ENCODE data around the gene TMEM54. TPM values are rescaled to one million over a fixed set of nuclear protein-coding genes. Genes with fewer than 3 reads are reported as not detected.

TMEM54 gene
- total RNA-seq, 2 experiments from 2014 or later, result 3.0 to 3.2 TPM

- ChIA-PET POLR2A (no interaction called here), CTCF (interaction anchor here (1.4 kb wide), 1 partner anchor 22 kb away, joined by 5 read pairs; no protein-coding TSS in a partner anchor)
These were observed 3.1 kb downstream of the TMEM54 start for GRCh38 chr1:32898056-32898455.

DNA sequence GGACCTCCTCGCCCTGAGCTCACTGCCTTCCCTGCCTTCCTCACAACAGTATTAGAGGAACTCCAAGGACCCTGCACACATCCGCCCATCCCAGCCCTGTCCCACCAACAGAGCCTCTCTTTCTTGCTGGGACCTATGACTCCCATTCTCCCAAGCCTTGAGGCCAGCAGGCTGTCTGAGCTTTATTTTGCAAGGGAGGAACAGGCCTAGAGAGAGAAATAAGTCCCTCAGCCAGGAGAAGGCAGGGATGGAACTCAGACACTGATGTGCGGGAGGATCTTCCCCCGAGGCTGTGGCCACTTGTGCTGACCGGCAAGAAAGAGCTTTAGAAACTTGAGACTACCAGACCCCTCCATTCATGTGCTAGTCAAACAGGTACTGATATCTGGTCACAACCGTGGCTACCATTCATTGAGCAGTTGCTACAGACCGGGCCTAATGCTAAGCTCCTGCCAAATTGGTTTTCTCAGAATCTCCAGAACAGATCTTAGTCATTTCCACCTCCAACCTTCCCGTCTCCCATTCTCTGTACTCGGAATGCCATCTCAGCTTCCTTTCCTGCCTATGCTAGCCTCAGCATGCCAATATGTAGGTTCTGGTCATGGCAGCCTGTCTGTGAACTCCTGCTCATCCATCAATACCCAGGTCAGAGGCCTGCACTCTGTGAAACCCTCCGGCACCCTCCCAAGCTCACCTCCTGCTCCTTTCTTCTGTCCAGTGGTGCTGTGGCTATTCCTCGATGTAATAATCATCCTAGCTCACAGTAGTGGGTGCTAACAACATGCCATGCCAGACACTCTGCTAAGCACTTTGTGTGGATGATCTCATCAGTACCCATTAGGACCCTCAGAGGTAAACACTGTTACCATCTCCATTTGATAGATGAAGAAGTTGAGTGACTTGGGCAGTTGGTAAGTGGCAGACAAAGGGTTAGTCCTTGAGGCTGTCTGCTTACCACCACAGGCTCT lies 3.8 kb downstream of the TMEM54 start:
- POLR2A ChIA-PET, result no interaction called here
- CTCF ChIA-PET, result interaction anchor here (0.8 to 1.3 kb wide), 2 partner anchors 21 to 22 kb away, joined by 3 read pairs; no protein-coding TSS in a partner anchor

GRCh38 chr1:32896451-32896850 lies 4.7 kb downstream of the TMEM54 start:
- ChIA-PET POLR2A (no interaction called here), CTCF (interaction anchor here (0.8 to 1.3 kb wide), 2 partner anchors 20 to 21 kb away, joined by 3 read pairs; no protein-coding TSS in a partner anchor)

DNA sequence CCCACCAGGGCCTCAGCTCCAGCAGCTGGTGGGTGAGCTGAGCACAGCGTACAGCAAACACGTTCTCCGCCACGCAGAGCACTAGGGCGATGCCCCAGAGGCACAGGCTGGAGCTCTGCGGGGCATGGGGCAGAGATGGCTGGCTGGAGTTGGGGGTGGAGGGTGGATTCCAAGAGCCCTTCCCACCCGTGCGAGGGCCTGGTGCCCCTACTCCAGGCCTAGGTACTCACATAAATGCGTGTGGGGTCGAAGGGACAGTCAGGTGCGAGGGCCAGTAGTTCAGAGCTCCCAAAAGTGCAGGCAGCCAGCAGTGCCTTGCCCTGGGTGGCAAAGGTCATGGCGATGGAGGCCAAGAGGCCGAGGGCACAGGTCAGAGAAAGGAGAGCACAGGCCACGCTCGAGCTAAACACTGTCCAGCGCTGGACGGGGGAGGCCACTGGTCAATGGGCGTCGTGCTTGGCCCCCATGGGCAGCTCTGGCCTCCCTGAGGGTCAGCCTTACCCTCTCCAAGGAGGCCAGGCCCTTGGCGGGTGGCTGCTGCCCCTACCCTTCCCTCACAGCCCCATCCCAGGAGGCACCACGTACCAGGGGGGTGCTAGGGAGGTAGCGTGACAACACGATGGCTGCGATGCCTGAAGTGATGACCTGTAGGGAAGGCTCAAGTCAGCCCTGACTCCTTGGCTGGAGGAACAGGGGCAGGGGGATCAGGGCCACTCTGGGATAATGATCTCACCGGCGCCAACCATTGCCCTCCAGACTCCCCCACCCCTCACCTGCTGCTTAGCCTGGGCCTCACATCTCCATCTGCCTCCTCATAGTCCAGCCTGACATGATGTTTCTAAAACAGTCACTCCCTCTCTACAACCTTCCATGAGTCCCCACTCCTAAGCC lies 5.6 kb downstream of the TMEM54 start:
- ChIA-PET POLR2A (no interaction called here), CTCF (interaction anchor here (1.4 kb wide), 1 partner anchor 20 kb away, joined by 3 read pairs; no protein-coding TSS in a partner anchor)

GRCh38 chr1:32894681-32895080 lies 6.5 kb downstream of the TMEM54 start:
- POLR2A ChIA-PET, result no interaction called here
- CTCF ChIA-PET, result interaction anchor here (1.2 to 1.4 kb wide), 2 partner anchors 9 to 19 kb away, joined by 3 read pairs; partner anchors contain the start of gene HPCA

DNA sequence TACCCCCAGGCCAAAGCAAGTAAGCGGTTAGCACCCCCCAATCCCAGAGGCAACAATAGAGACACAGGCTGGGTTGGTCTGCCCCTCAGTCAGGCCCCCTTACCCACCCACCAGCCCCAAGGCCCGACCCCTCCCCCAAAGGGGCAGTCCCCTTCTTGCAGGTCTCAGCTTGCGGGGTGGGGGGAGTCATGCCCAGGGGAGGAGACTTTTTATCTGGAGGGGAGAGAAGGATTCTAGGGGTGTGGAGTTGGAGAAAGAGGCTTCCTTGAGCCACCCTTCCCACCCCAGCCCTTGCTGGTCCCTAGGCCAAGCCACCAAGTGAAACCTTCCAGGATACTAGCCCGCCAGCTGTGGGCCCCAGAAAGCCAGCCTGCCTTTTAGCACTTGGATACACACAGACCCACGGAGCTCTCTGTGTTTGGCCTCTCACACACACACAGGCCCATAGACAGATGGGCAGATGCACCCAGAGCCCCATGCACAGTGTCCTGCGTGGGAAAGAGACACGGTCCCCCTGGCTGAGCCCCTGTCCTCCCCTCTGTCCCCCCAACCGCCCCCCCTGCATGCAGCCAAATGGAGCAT lies 7.1 kb downstream of the TMEM54 start:
- POLR2A ChIA-PET, result no interaction called here
- CTCF ChIA-PET, result interaction anchor here (1.2 to 1.4 kb wide), 2 partner anchors 8 to 18 kb away, joined by 3 read pairs; partner anchors contain the start of gene HPCA

- POLR2A ChIA-PET, result no interaction called here
- CTCF ChIA-PET, result interaction anchor here (0.9 to 1.9 kb wide), 5 partner anchors 8 to 50 kb away, joined by 3 to 11 read pairs (median 3); partner anchors contain the start of gene HPCA
These were observed 7.8 kb downstream of the TMEM54 start for GRCh38 chr1:32893198-32894018.

GRCh38 chr1:32892368-32893197 lies 8.6 kb downstream of the TMEM54 start:
- ChIA-PET POLR2A (no interaction called here), CTCF (interaction anchor here (0.7 to 1.9 kb wide), 7 partner anchors 14 to 163 kb away, joined by 3 to 11 read pairs (median 3); no protein-coding TSS in a partner anchor)

DNA sequence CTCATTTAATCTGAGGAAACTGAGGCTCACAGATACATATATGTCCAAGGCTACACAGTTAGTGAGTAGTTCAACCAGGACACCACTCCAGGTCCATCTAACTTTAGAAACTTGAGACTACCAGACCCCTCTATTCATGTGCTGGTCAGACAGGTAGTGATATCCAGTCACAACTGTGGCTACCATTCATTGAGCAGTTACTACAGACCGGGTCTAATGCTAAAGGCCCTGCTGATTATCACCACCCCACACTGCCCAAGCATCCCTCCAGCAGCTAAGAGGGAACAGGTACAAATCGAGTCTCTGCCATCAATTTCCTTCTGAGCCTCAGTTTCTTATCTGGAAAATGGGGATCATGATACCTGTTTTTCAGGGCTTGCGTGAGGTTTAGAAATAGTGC lies 9.6 kb downstream of the TMEM54 start:
- POLR2A ChIA-PET, result no interaction called here

GRCh38 chr1:32891241-32891570 lies 10.0 kb downstream of the TMEM54 start:
- CTCF ChIA-PET, result interaction anchor here (0.6 kb wide), 1 partner anchor 370 kb away, joined by 3 read pairs; no protein-coding TSS in a partner anchor

More for the DNA sequence above, 9.6 kb downstream of the TMEM54 start:
- CTCF ChIA-PET, result interaction anchor here (0.6 to 1.9 kb wide), 4 partner anchors 15 to 371 kb away, joined by 3 to 11 read pairs (median 4); no protein-coding TSS in a partner anchor

DNA sequence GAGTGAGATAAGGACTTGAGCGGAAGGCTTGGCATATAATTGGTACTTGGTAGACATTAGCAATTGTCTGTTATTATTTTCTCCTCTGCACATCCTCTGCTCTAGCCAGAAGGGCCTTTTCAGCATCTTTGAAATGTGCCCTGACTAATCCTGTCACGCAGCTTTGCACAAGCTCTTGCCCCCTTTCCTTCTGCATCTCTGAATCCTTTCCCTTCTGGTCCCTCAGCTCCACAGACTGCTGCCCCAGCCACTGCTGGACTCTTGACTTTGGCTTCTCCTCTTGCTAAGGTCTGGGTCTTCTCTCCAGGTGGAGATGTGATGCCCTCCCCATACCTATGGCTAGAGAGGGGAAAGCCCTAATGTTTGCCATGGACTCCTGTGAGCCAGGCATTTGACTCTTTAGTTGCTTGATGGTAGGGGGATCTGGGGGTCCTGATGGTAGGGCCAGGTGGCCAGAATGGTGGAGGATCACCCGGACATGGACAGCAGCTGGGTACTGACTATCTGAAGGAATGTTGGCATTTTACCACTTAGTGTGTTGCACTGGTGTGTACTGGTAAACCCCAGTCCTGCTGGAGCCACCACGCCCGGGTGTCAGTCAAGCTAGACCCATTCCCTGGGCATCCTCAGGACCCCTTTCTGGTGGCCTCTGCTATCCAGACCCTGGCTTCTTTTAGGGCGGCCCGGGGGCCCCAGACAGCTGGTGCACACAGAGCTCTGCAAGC lies 10.5 kb downstream of the TMEM54 start:
- CTCF ChIA-PET, result no interaction called here
- POLR2A ChIA-PET, result no interaction called here

More at GRCh38 chr1:32891241-32891570, 10.0 kb downstream of the TMEM54 start:
- POLR2A ChIA-PET, result no interaction called here

GRCh38 chr1:32889731-32890278 lies 11.4 kb downstream of the TMEM54 start:
- ChIA-PET POLR2A (no interaction called here), CTCF (no interaction called here)

DNA sequence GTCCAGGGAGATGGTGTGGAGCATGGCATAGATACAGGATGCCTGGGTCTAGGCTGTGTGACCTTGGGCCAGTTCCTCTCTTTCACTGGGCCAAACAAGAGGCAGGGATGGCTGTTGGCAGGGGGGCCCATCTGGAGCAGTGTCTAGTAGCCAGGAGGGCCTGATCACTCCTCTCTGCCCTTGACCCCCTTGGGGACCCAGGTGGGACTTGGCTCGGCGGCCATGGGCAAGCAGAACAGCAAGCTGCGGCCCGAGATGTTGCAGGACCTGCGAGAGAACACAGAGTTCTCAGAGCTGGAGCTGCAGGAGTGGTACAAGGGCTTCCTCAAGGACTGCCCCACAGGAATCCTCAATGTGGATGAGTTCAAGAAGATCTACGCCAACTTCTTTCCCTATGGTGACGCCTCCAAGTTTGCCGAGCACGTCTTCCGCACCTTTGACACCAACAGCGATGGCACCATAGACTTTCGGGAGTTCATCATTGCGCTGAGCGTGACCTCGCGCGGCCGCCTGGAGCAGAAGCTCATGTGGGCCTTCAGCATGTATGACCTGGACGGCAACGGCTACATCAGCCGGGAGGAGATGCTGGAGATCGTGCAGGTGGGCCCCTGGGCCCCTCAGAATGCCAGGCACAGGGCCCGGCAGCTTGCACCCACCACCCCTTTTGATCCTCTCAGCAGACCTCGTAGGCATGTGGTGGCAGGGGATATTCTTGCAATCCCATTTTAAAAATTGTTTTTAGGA lies 12.3 kb downstream of the TMEM54 start:
- ChIA-PET CTCF (interaction anchor here (0.5 kb wide), 1 partner anchor 369 kb away, joined by 3 read pairs; no protein-coding TSS in a partner anchor), POLR2A (no interaction called here)

DNA sequence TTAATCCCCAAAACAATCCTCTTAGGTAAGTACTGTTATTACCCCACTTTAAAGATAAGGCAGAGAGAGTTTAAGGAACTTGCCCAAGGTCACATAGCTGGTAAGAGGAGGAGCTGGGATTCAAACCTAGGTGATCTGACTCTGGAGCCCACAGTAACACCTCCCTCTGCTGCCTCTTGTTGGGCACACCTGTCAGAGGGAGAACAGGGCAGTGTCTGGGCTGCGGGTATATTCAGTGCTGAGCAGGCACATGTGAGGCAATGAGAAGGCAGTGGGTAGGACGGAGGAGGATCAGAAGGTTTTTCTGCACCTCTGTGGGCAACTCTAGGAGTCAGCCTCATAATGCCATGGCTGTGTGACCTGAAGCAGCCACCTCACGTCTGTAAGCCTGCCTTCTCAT lies 13.1 kb downstream of the TMEM54 start:
- ChIA-PET POLR2A (no interaction called here), CTCF (interaction anchor here (0.5 to 1.0 kb wide), 2 partner anchors 13 to 368 kb away, joined by 3 read pairs; no protein-coding TSS in a partner anchor)

GRCh38 chr1:32887623-32888022 lies 13.6 kb downstream of the TMEM54 start:
- ChIA-PET POLR2A (no interaction called here), CTCF (interaction anchor here (1.0 kb wide), 1 partner anchor 13 kb away, joined by 3 read pairs; no protein-coding TSS in a partner anchor)

Measured in activated CD8-positive, alpha-beta memory T cell treated with anti-CD3 and anti-CD28 coated beads for 36 hours (primary cell).